Endothelial cell of umbilical vein (primary cell): ENCODE measurements around the gene CNKSR2.

Source experiments
- TF ChIP-seq, protein P1 (sequence below): IDR thresholded peaks from 2 replicates; pipeline ENCODE4 v1.6.1; 2011; ENCODE audit not compliant: insufficient read depth, insufficient read length
- TF ChIP-seq, protein P2 (sequence below), 2 donors: IDR thresholded peaks; 1 replicate in 1 of 2; 2 replicates in 1 of 2; pipeline ENCODE4 v1.5.1; 2011; ENCODE audit warnings: low read length in 2 of 2, mild to moderate bottlenecking in 2 of 2, moderate library complexity in 2 of 2, control low read depth in 1 of 2, inconsistent platforms in 1 of 2, low read depth in 1 of 2; ENCODE audit not compliant: insufficient read depth in 1 of 2; ENCODE audit errors: extremely low read depth in 1 of 2

DNA sequence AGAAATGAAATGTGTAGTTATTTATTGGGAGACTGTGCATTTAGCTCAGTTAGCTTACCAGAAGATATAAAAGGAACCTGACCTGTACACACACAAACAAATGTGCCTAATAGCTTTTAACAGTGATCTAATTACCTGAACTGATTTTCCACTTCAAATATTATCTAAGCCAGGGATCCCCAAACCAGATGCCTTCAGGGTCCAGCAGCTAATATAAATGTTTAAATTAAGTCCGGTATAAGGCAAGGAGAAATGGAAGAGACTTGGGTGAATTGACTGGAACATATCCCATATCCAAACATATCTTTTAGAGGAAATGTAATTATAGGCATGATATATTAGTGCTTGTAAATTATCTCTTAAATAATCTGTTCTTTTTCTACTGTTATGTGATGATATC, 66.7 kb downstream of the CNKSR2 start:
- TF ChIP-seq, protein P1, sequence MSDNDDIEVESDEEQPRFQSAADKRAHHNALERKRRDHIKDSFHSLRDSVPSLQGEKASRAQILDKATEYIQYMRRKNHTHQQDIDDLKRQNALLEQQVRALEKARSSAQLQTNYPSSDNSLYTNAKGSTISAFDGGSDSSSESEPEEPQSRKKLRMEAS: no peak
- TF ChIP-seq, protein P2, sequence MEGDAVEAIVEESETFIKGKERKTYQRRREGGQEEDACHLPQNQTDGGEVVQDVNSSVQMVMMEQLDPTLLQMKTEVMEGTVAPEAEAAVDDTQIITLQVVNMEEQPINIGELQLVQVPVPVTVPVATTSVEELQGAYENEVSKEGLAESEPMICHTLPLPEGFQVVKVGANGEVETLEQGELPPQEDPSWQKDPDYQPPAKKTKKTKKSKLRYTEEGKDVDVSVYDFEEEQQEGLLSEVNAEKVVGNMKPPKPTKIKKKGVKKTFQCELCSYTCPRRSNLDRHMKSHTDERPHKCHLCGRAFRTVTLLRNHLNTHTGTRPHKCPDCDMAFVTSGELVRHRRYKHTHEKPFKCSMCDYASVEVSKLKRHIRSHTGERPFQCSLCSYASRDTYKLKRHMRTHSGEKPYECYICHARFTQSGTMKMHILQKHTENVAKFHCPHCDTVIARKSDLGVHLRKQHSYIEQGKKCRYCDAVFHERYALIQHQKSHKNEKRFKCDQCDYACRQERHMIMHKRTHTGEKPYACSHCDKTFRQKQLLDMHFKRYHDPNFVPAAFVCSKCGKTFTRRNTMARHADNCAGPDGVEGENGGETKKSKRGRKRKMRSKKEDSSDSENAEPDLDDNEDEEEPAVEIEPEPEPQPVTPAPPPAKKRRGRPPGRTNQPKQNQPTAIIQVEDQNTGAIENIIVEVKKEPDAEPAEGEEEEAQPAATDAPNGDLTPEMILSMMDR (IDR thresholded peaks at IDR 0.05; ENCODE audit: extremely low read depth in 1 of 2, insufficient read depth in 1 of 2, low read depth in 1 of 2, low read length in 2 of 2): no peak
